GM23338 (cell line): ENCODE results near the gene BLTP2. TPM values are rescaled to one million over a fixed set of nuclear protein-coding genes. Genes with fewer than 3 reads are reported as not detected.

Experiments
- ATAC-seq: fragments of 200-7000 bp; cut with Tn5 transposase; 3 replicates; pipeline ENCODE4 v1.9.1; 2020
- DNase-seq: peaks from one replicate; pipeline ENCODE4 v3.0.0-alpha.2; 2015; ENCODE audit warnings: low spot score
- H2AFZ ChIP-seq: fragments of 200-600 bp; sonication (generic); 2 replicates; pipeline ENCODE4 v1.8.0; 2016; ENCODE audit warnings: antibody characterized with exemption, mild to moderate bottlenecking, moderate library complexity
- H3F3A ChIP-seq: fragments of 200-600 bp; sonication (generic); replicated peaks from 2 replicates; pipeline ENCODE4 v1.8.0; 2017; ENCODE audit warnings: antibody characterized with exemption, mixed run types, low read depth
- H3K27ac ChIP-seq: fragments of 200-600 bp; sonication (generic); 2 replicates; pipeline ENCODE4 v1.6.1; 2016; ENCODE audit warnings: low read depth
- H3K27me3 ChIP-seq: fragments of 200-600 bp; sonication (generic); 2 replicates; pipeline ENCODE4 v1.8.0; 2016; ENCODE audit warnings: mild to moderate bottlenecking, mixed run types, moderate library complexity; ENCODE audit not compliant: insufficient read depth
- H3K36me3 ChIP-seq: fragments of 200-600 bp; sonication (generic); 2 replicates; pipeline ENCODE4 v1.8.0; 2016; ENCODE audit warnings: mild to moderate bottlenecking; ENCODE audit not compliant: insufficient read depth
- H3K4me1 ChIP-seq: fragments of 200-600 bp; sonication (generic); 2 replicates; pipeline ENCODE4 v1.8.0; 2016; ENCODE audit warnings: mild to moderate bottlenecking, moderate library complexity; ENCODE audit not compliant: insufficient read depth
- H3K4me2 ChIP-seq: fragments of 200-600 bp; sonication (generic); 2 replicates; pipeline ENCODE4 v1.7.1; 2017; ENCODE audit warnings: mixed run types
- H3K4me3 ChIP-seq: fragments of 200-600 bp; sonication (generic); 2 replicates; pipeline ENCODE4 v1.6.1; 2016; ENCODE audit warnings: mixed run types
- H3K79me2 ChIP-seq: fragments of 200-600 bp; sonication (generic); replicated peaks from 2 replicates; pipeline ENCODE4 v1.8.0; 2017; ENCODE audit warnings: mild to moderate bottlenecking; ENCODE audit not compliant: insufficient read depth
- H3K9me2 ChIP-seq: fragments of 200-600 bp; sonication (generic); 2 replicates; pipeline ENCODE4 v1.8.0; 2017; ENCODE audit not compliant: insufficient read depth
- H4K20me1 ChIP-seq: fragments of 200-600 bp; sonication (generic); replicated peaks from 2 replicates; pipeline ENCODE4 v1.8.0; 2017; ENCODE audit warnings: mild to moderate bottlenecking; ENCODE audit not compliant: insufficient read depth
- H3K27ac Mint-ChIP-seq: 2 replicates; pipeline ENCODE4 v1.8.0; 2020; ENCODE audit warnings: inconsistent platforms, mild to moderate bottlenecking, moderate library complexity, mixed read lengths
- H3K27me3 Mint-ChIP-seq: 3 replicates; pipeline ENCODE4 v1.8.0; 2022; ENCODE audit warnings: low read depth, mild to moderate bottlenecking, moderate library complexity, mixed read lengths, inconsistent platforms; ENCODE audit not compliant: insufficient read depth, poor library complexity
- H3K36me3 Mint-ChIP-seq: 3 replicates; pipeline ENCODE4 v1.8.0; 2021; ENCODE audit warnings: low read depth, mild to moderate bottlenecking, inconsistent platforms, moderate library complexity, mixed read lengths
- H3K4me1 Mint-ChIP-seq: 3 replicates; pipeline ENCODE4 v1.8.0; 2020; ENCODE audit warnings: mild to moderate bottlenecking, inconsistent platforms, mixed read lengths
- H3K4me3 Mint-ChIP-seq: 3 replicates; pipeline ENCODE4 v1.8.0; 2021; ENCODE audit warnings: moderate library complexity, mild to moderate bottlenecking, inconsistent platforms, mixed read lengths
- H3K9me3 Mint-ChIP-seq: 3 replicates; pipeline ENCODE4 v1.8.0; 2020; ENCODE audit warnings: moderate library complexity, mild to moderate bottlenecking, inconsistent platforms, mixed read lengths
- CREB1 ChIP-seq: fragments of 250-450 bp; sonication (Bioruptor Pico); IDR thresholded peaks from 2 replicates; pipeline ENCODE4 v1.5.0; 2020; ENCODE audit warnings: low read depth, mild to moderate bottlenecking, moderate library complexity
- CTCF ChIP-seq, 2 experiments: fragments of 200-600 bp in 1 of 2; sonication (generic) in 1 of 2; conservative IDR thresholded peaks; 2 replicates each; pipeline versions ENCODE4 v1.5.1 to v1.6.1; 2016 to 2017; ENCODE audit warnings: antibody characterized with exemption in 2 of 2, low read depth in 2 of 2, mild to moderate bottlenecking in 2 of 2, moderate library complexity in 1 of 2
- ETS1 ChIP-seq: IDR thresholded peaks from 2 replicates; pipeline ENCODE4 v1.6.1; 2016; ENCODE audit warnings: antibody characterized with exemption
- EZH2 ChIP-seq: fragments of 200-600 bp; sonication (generic); IDR thresholded peaks from one replicate; pipeline ENCODE4 v1.8.0; 2017; ENCODE audit warnings: antibody characterized with exemption, mild to moderate bottlenecking, low read depth; ENCODE audit not compliant: unreplicated experiment
- EZH2phosphoT487 ChIP-seq: fragments of 200-600 bp; sonication (generic); IDR thresholded peaks from one replicate; pipeline ENCODE4 v1.8.1; 2018; ENCODE audit warnings: antibody characterized with exemption; ENCODE audit not compliant: unreplicated experiment
- JUNB ChIP-seq: IDR thresholded peaks from one replicate; pipeline ENCODE4 v1.6.1; 2016; ENCODE audit warnings: antibody characterized with exemption; ENCODE audit not compliant: unreplicated experiment
- NANOG ChIP-seq: IDR thresholded peaks from 2 replicates; pipeline ENCODE4 v1.6.1; 2016; ENCODE audit warnings: antibody characterized with exemption, borderline replicate concordance
- POLR2AphosphoS5 ChIP-seq: IDR thresholded peaks from 2 replicates; pipeline ENCODE4 v1.6.1; 2016; ENCODE audit warnings: antibody characterized with exemption, low read depth
- REST ChIP-seq: IDR thresholded peaks from one replicate; pipeline ENCODE4 v1.6.1; 2018; ENCODE audit warnings: antibody characterized with exemption; ENCODE audit not compliant: unreplicated experiment
- STAT1 ChIP-seq: IDR thresholded peaks from one replicate; pipeline ENCODE4 v1.6.1; 2016; ENCODE audit warnings: antibody characterized with exemption; ENCODE audit not compliant: unreplicated experiment
- ZNF114 ChIP-seq: fragments of 250-450 bp; sonication (Bioruptor Pico); IDR thresholded peaks from 2 replicates; pipeline ENCODE4 v1.5.0; 2020; ENCODE audit warnings: mild to moderate bottlenecking, moderate library complexity
- ZNF331 ChIP-seq: fragments of 250-450 bp; sonication (Bioruptor Pico); IDR thresholded peaks from 2 replicates; pipeline ENCODE4 v1.5.0; 2020; ENCODE audit warnings: low read depth, mild to moderate bottlenecking, moderate library complexity
- polyA plus RNA-seq: library from polyadenylated mRNA; unstranded; fragments of >200 nt; fragmentation: Nextera tagmentation; extraction: Ambion mirVana; gene quantifications from 2 replicates; pipeline ENCODE4 v1.2.1, GENCODE V29; 2016
- total RNA-seq: library from RNA; depleted of rRNA; stranded (reverse); fragments of >200 nt; shearing (Covaris generic); gene quantifications from 2 replicates; pipeline ENCODE4 v1.2.3, GENCODE V29; 2014

The BLTP2 gene
- total and polyA plus RNA-seq, 2 experiments from 2014 or later = 58.6 to 166 TPM

- TF ChIP-seq POLR2AphosphoS5 = no peak
- no peak for TF ChIP-seq REST
Observed at GRCh38 chr17:28675490-28675889, 30.5 kb upstream of the BLTP2 start (continued).

- H3K4me1 Mint-ChIP-seq = no peaks in the 10 kb centered on the region
- TF ChIP-seq ZNF331 (CRISPR knock-in tag) = no peak
- no peak for TF ChIP-seq ZNF114 (CRISPR knock-in tag)
- no peak for TF ChIP-seq STAT1
- no peak for TF ChIP-seq JUNB
- TF ChIP-seq EZH2phosphoT487 = no peak
- no peak for TF ChIP-seq EZH2
- TF ChIP-seq NANOG = no peak
- TF ChIP-seq ETS1 = no peak
- TF ChIP-seq CREB1 (CRISPR knock-in tag) = no peak
- no peak for TF ChIP-seq REST
- no peak for TF ChIP-seq CTCF (conservative IDR thresholded peaks at IDR 0.05; ENCODE audit: low read depth in 2 of 2)
Observed at GRCh38 chr17:28669918-28670317, 25.0 kb upstream of the BLTP2 start.

More at GRCh38 chr17:28669918-28670317, 25.0 kb upstream of the BLTP2 start:
- H3K36me3 Mint-ChIP-seq = peaks cover 61% of the 10 kb centered on the region
- no peak overlapping the region for H3K4me3 ChIP-seq
- H3K9me2 ChIP-seq = no peaks in the 10 kb centered on the region
- no peak overlapping the region for H3K27ac ChIP-seq
- peaks cover 29% of the 10 kb centered on the region for H4K20me1 ChIP-seq
- ATAC-seq = no peak
- no peaks in the 10 kb centered on the region for H3K27me3 ChIP-seq
- no peaks in the 10 kb centered on the region for H3K9me3 Mint-ChIP-seq
- no peak overlapping the region for H3K27ac Mint-ChIP-seq
- H2AFZ ChIP-seq = no peak overlapping the region
- peaks cover 37% of the 10 kb centered on the region for H3K36me3 ChIP-seq
- no peaks in the 10 kb centered on the region for H3K27me3 Mint-ChIP-seq
- H3K4me2 ChIP-seq = no peak overlapping the region
- H3K4me3 Mint-ChIP-seq = no peak overlapping the region
- DNase-seq = no peak
- H3F3A ChIP-seq = peaks cover 9% of the 10 kb centered on the region
- H3K79me2 ChIP-seq = peaks cover 54% of the 10 kb centered on the region
- no peaks in the 10 kb centered on the region for H3K4me1 ChIP-seq
